ENCODE measurements around the gene GP9. TPM values are rescaled to one million over a fixed set of nuclear protein-coding genes. Genes with fewer than 3 reads are reported as not detected.
A peak's percentile ranks its signal among the peaks of the same experiment; 100 is the strongest.

GP9 gene
- total RNA-seq (not detected), polyA plus RNA-seq (under 1 TPM; 0.04 to 0.21 (median 0.09) TPM)
- long read RNA-seq, donor 1: 0 reads
- long read RNA-seq, donor 2: 0 reads

- H3K4me3 ChIP-seq: no peak within 1 kb of the TSS
- 79 to 83% (median 79%) methylated on average over 13 of the region's 13 CpGs for WGBS, 3 donors
- intact Hi-C loops (cut with DNase I): no loop called here
- no peaks in the 10 kb centered on the region for H3K9me3 ChIP-seq
- ATAC-seq (no peak), DNase-seq (peak in 1 of 2 donors; percentile 37)
- peaks cover 0 to 1% (median 0%) of the 10 kb centered on the region in 3 donors for H3K27me3 ChIP-seq (ENCODE audit: insufficient read depth in 3 of 3, low read length in 2 of 3)
- no peaks in the 10 kb centered on the region for H3K36me3 ChIP-seq (ENCODE audit: insufficient read depth in 1 of 2, low read depth in 1 of 2)
- no peak within 1 kb of the TSS for H3K27ac ChIP-seq
- H3K4me1 ChIP-seq: no peaks in the 10 kb centered on the region
- no peak for TF ChIP-seq CTCF (IDR thresholded peaks at IDR 0.05)
These were observed at the start of gene GP9 for GRCh38 chr3:129060276-129061022. Gene GP9, plus strand, starts transcription at chr3:129060779. Its CDS starts 961 bp downstream, at chr3:129061740.

- intact Hi-C loops (cut with DNase I): no loop called here
- H3K27ac ChIP-seq: no peak overlapping the region
- H3K27me3 ChIP-seq (ENCODE audit: insufficient read depth in 3 of 3, low read length in 2 of 3): no peaks in the 10 kb centered on the region
- H3K9me3 ChIP-seq: no peaks in the 10 kb centered on the region
- DNase-seq: no peak
- peak in 1 of 4 donors; percentile 39 for ATAC-seq
- H3K4me1 ChIP-seq: peaks cover 8% of the 10 kb centered on the region
- H3K36me3 ChIP-seq (ENCODE audit: insufficient read depth in 1 of 2, low read depth in 1 of 2): no peaks in the 10 kb centered on the region
- H3K4me3 ChIP-seq: no peak overlapping the region
- 93 to 98% (median 95%) methylated on average over 3 of the region's 3 CpGs for WGBS, 3 donors
- TF ChIP-seq CTCF (IDR thresholded peaks at IDR 0.05): no peak
These were observed 47.1 kb upstream of the GP9 start for GRCh38 chr3:129013491-129013891.

- 66 to 86% (median 70%) methylated on average over 13 of the region's 13 CpGs for WGBS, 3 donors
- no peaks in the 10 kb centered on the region for H3K27me3 ChIP-seq (ENCODE audit: insufficient read depth in 3 of 3, low read length in 2 of 3)
- peaks cover 8% of the 10 kb centered on the region for H3K4me1 ChIP-seq
- H3K9me3 ChIP-seq: no peaks in the 10 kb centered on the region
- intact Hi-C loops (cut with DNase I): no loop called here
- no peak overlapping the region for H3K27ac ChIP-seq
- no peaks in the 10 kb centered on the region for H3K36me3 ChIP-seq (ENCODE audit: insufficient read depth in 1 of 2, low read depth in 1 of 2)
- ATAC-seq (no peak), DNase-seq (no peak)
- TF ChIP-seq CTCF (IDR thresholded peaks at IDR 0.05): no peak
- H3K4me3 ChIP-seq: no peak overlapping the region
These were observed 46.4 kb upstream of the GP9 start for GRCh38 chr3:129014148-129014547.

GRCh38 chr3:129014793-129015345, 45.7 kb upstream of the GP9 start:
- TF ChIP-seq CTCF (IDR thresholded peaks at IDR 0.05): no peak
- H3K4me1 ChIP-seq: peaks cover 8% of the 10 kb centered on the region
- H3K27me3 ChIP-seq (ENCODE audit: insufficient read depth in 3 of 3, low read length in 2 of 3): no peaks in the 10 kb centered on the region
- no peaks in the 10 kb centered on the region for H3K9me3 ChIP-seq
- intact Hi-C loops (cut with DNase I): no loop called here
- H3K4me3 ChIP-seq: no peak overlapping the region
- ATAC-seq (no peak), DNase-seq (no peak)
- 87 to 91% (median 90%) methylated on average over 9 of the region's 9 CpGs for WGBS, 3 donors
- H3K27ac ChIP-seq: peak overlapping the region; percentile 63
- no peaks in the 10 kb centered on the region for H3K36me3 ChIP-seq (ENCODE audit: insufficient read depth in 1 of 2, low read depth in 1 of 2)

Measured in psoas muscle (tissue), 8 donors.